ENCODE data around the gene RPS28. TPM values are rescaled to one million over a fixed set of nuclear protein-coding genes. Genes with fewer than 3 reads are reported as not detected.

Gene RPS28
- total RNA-seq, 2 experiments from 2014 or later = 3,333 to 3,342 TPM

DNA sequence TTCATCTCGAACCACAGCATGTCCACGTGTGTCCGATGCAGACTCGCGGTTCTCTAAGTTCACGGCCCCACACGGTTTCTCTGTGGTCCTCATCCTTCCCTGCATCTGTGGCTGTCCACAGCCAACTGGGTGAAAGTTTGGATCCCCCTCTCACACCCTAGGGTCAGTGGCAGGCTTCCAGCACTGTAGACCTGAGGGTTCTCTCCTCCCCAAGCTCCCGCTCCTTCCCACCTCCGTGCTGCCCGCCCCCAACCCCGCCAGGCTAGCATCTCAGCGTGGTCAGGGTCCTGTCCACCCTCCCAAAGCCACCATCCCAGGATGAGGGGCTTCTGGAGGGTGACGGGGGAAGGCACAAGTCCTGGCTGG, 45.6 kb downstream of the RPS28 start:
- POLR2A ChIA-PET = no interaction called here

DNA sequence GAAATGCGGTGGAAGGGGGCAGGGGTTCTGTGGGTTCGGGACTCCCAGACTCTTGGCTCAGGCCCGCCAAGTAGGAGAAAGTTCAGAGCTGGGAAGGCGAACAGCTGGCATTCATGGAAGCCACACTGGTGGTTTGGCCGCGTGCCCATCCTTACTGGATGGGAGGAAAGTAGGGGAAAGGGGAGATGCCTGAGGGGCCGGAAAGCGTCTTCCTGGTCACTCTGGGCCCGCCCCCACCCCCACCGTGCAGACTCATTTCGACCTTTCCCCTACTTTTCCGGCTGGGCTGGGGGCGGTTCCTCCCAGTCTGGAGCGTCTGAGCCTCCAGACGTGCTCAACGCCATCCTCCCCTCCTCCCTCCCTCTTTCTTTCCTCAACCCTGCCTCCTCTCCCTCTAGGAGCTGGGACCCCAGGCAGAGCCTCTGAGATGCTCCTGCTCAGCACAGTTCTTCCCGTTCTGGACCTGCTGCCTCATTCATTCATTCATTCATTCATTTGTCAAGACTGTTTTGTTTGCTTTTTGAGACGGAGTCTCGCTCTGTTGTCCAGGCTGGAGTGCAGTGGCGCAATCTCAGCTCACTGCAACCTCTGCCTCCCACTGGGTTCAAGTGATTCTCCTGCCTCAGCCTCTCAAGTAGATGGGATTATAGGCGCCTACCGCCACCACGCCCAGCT, 46.2 kb downstream of the RPS28 start:
- H3K4me3 ChIP-seq (ENCODE audit: low read length) = no peak overlapping the region
- H3K36me3 ChIP-seq (ENCODE audit: insufficient read depth, low read length) = no peaks in the 10 kb centered on the region
- intact Hi-C loops (cut with DNase I, micrococcal nuclease) = no loop called here
- CTCF ChIA-PET = interaction anchor here (0.6 kb wide), 1 partner anchor 1989 kb away, joined by 3 read pairs; no protein-coding TSS in a partner anchor
- peaks cover 31 to 34% of the 10 kb centered on the region in 2 experiments for H3K27me3 ChIP-seq (ENCODE audit: control insufficient read depth in 1 of 2, insufficient read depth in 2 of 2, low read length in 2 of 2)
- Mint-ChIP-seq H3K9me3 (no peaks in the 10 kb centered on the region), H3K4me3 (no peak overlapping the region), H3K4me1 (ENCODE audit: low read depth) (peaks cover 13% of the 10 kb centered on the region), H3K27ac (no peak overlapping the region), H3K27me3 (peaks cover 54% of the 10 kb centered on the region), H3K36me3 (ENCODE audit: low read depth) (no peaks in the 10 kb centered on the region)
- DNase-seq (no peak), ATAC-seq (ENCODE audit: poor library complexity) (no peak)
- H3K9me3 ChIP-seq (ENCODE audit: control insufficient read depth in 1 of 2, insufficient read depth in 1 of 2, low read length in 2 of 2) = no peaks in the 10 kb centered on the region
- peaks cover 18% of the 10 kb centered on the region for H3K4me1 ChIP-seq (ENCODE audit: insufficient read depth, low read length)
- TF ChIP-seq, protein P1, sequence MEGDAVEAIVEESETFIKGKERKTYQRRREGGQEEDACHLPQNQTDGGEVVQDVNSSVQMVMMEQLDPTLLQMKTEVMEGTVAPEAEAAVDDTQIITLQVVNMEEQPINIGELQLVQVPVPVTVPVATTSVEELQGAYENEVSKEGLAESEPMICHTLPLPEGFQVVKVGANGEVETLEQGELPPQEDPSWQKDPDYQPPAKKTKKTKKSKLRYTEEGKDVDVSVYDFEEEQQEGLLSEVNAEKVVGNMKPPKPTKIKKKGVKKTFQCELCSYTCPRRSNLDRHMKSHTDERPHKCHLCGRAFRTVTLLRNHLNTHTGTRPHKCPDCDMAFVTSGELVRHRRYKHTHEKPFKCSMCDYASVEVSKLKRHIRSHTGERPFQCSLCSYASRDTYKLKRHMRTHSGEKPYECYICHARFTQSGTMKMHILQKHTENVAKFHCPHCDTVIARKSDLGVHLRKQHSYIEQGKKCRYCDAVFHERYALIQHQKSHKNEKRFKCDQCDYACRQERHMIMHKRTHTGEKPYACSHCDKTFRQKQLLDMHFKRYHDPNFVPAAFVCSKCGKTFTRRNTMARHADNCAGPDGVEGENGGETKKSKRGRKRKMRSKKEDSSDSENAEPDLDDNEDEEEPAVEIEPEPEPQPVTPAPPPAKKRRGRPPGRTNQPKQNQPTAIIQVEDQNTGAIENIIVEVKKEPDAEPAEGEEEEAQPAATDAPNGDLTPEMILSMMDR (IDR thresholded peaks at IDR 0.05) = no peak
- POLR2A ChIA-PET = no interaction called here
- no peak overlapping the region for H3K27ac ChIP-seq (ENCODE audit: low read depth in 1 of 2, low read length in 2 of 2)

More for the DNA sequence above, 45.6 kb downstream of the RPS28 start:
- intact Hi-C loops (cut with DNase I, micrococcal nuclease) = no loop called here
- Mint-ChIP-seq H3K27ac (no peak overlapping the region), H3K4me1 (ENCODE audit: low read depth) (peaks cover 13% of the 10 kb centered on the region), H3K27me3 (peaks cover 59% of the 10 kb centered on the region), H3K4me3 (no peak overlapping the region), H3K36me3 (ENCODE audit: low read depth) (no peaks in the 10 kb centered on the region), H3K9me3 (no peaks in the 10 kb centered on the region)
- H3K36me3 ChIP-seq (ENCODE audit: insufficient read depth, low read length) = no peaks in the 10 kb centered on the region
- no peak overlapping the region for H3K27ac ChIP-seq (ENCODE audit: low read depth in 1 of 2, low read length in 2 of 2)
- no peak overlapping the region for H3K4me3 ChIP-seq (ENCODE audit: low read length)
- TF ChIP-seq, protein P1 (IDR thresholded peaks at IDR 0.05) = no peak
- peaks cover 34 to 35% of the 10 kb centered on the region in 2 experiments for H3K27me3 ChIP-seq (ENCODE audit: control insufficient read depth in 1 of 2, insufficient read depth in 2 of 2, low read length in 2 of 2)
- no peak for DNase-seq
- peaks cover 18% of the 10 kb centered on the region for H3K4me1 ChIP-seq (ENCODE audit: insufficient read depth, low read length)
- CTCF ChIA-PET = interaction anchor here (0.6 kb wide), 1 partner anchor 1989 kb away, joined by 3 read pairs; no protein-coding TSS in a partner anchor
- H3K9me3 ChIP-seq (ENCODE audit: control insufficient read depth in 1 of 2, insufficient read depth in 1 of 2, low read length in 2 of 2) = peaks cover 0 to 2% of the 10 kb centered on the region in 2 experiments
- no peak for ATAC-seq (ENCODE audit: poor library complexity)

- Histone ChIP-seq H3K27ac (ENCODE audit: low read depth in 1 of 2, low read length in 2 of 2) (no peak overlapping the region), H3K27me3 (ENCODE audit: control insufficient read depth in 1 of 2, insufficient read depth in 2 of 2, low read length in 2 of 2) (peaks cover 16 to 25% of the 10 kb centered on the region in 2 experiments), H3K36me3 (ENCODE audit: insufficient read depth, low read length) (no peaks in the 10 kb centered on the region), H3K4me3 (ENCODE audit: low read length) (no peak overlapping the region), H3K9me3 (ENCODE audit: control insufficient read depth in 1 of 2, insufficient read depth in 1 of 2, low read length in 2 of 2) (no peaks in the 10 kb centered on the region), H3K4me1 (ENCODE audit: insufficient read depth, low read length) (no peaks in the 10 kb centered on the region)
- DNase-seq = no peak
- H3K27ac Mint-ChIP-seq = no peak overlapping the region
- intact Hi-C loops (cut with DNase I, micrococcal nuclease) = no loop called here
- H3K4me3 Mint-ChIP-seq = no peak overlapping the region
- peaks cover 35% of the 10 kb centered on the region for H3K27me3 Mint-ChIP-seq
- CTCF ChIA-PET = no interaction called here
- ATAC-seq (ENCODE audit: poor library complexity) = no peak
- no peaks in the 10 kb centered on the region for H3K4me1 Mint-ChIP-seq (ENCODE audit: low read depth)
- no peaks in the 10 kb centered on the region for H3K9me3 Mint-ChIP-seq
- TF ChIP-seq, protein P1 (IDR thresholded peaks at IDR 0.05) = no peak
- POLR2A ChIA-PET = no interaction called here
- H3K36me3 Mint-ChIP-seq (ENCODE audit: low read depth) = no peaks in the 10 kb centered on the region
Observed at GRCh38 chr19:8370176-8371010, 49.1 kb downstream of the RPS28 start.
